Caco-2 (cell line): Measurements from ENCODE around the gene JUP. TPM values are rescaled to one million over a fixed set of nuclear protein-coding genes. Genes with fewer than 3 reads are reported as not detected.

ENCODE experiments used
- Bru-seq: library from RNA; stranded (reverse); fragments of 400-500 nt; gene quantifications from one replicate; lab custom pipeline; 2021; lab: Mats Ljungman, UMichigan
- BruChase-seq, 2 experiments: library from RNA; stranded (reverse); fragments of 400-500 nt; gene quantifications; one replicate each; lab custom pipeline; 2021; lab: Mats Ljungman, UMichigan
- BruUV-seq: library from RNA; stranded (reverse); fragments of 400-500 nt; replicated peaks from 2 replicates; lab custom pipeline; 2021; lab: Mats Ljungman, UMichigan
- CTCF ChIA-PET: fragments of 300-600 bp; sonication (Branson Sonifier 250); formaldehyde crosslinking; loops from one replicate; lab custom pipeline; 2022; ENCODE audit warnings: antibody characterized with exemption; lab: Charles Lee
- POLR2A ChIA-PET: fragments of 300-600 bp; sonication (Branson Sonifier 250); formaldehyde crosslinking; loops from one replicate; lab custom pipeline; 2022; ENCODE audit warnings: antibody characterized with exemption; lab: Charles Lee
- DNase-seq, 2 experiments: peaks; one replicate each; pipeline versions ENCODE4 v3.0.0 to v3.0.0-alpha.2; 2020 to 2022
- H3K27me3 ChIP-seq: replicated peaks from 2 replicates; pipeline ENCODE4 v1.6.0; 2011; ENCODE audit warnings: low read length; ENCODE audit not compliant: control insufficient read depth, insufficient read depth
- H3K36me3 ChIP-seq: 2 replicates; pipeline ENCODE4 v1.5.1; 2011; ENCODE audit warnings: low read length; ENCODE audit not compliant: control insufficient read depth, insufficient read depth
- H3K4me1 ChIP-seq: fragments of 250-450 bp; sonication (Bioruptor Pico); 2 replicates; pipeline ENCODE4 v1.5.1; 2020; ENCODE audit warnings: mild to moderate bottlenecking
- H3K4me3 ChIP-seq: 2 replicates; pipeline ENCODE4 v1.5.1; 2011; ENCODE audit warnings: low read depth, mild to moderate bottlenecking, control low read depth, low read length
- H3K9me3 ChIP-seq: fragments of 250-450 bp; sonication (Bioruptor Pico); 2 replicates; pipeline ENCODE4 v1.5.1; 2020; ENCODE audit warnings: mild to moderate bottlenecking, moderate library complexity
- H3K27ac Mint-ChIP-seq: one replicate; pipeline ENCODE4 v1.8.0; 2022; ENCODE audit warnings: mixed read lengths; ENCODE audit not compliant: unreplicated experiment
- H3K27me3 Mint-ChIP-seq: one replicate; pipeline ENCODE4 v1.8.0; 2022; ENCODE audit warnings: mixed read lengths; ENCODE audit not compliant: insufficient read depth, unreplicated experiment
- H3K36me3 Mint-ChIP-seq: one replicate; pipeline ENCODE4 v1.8.0; 2022; ENCODE audit warnings: mild to moderate bottlenecking, mixed read lengths; ENCODE audit not compliant: insufficient read depth, unreplicated experiment
- H3K4me1 Mint-ChIP-seq: one replicate; pipeline ENCODE4 v1.8.0; 2022; ENCODE audit warnings: low read depth, mixed read lengths; ENCODE audit not compliant: unreplicated experiment
- H3K4me3 Mint-ChIP-seq: one replicate; pipeline ENCODE4 v1.8.0; 2022; ENCODE audit warnings: mild to moderate bottlenecking, moderate library complexity, mixed read lengths; ENCODE audit not compliant: unreplicated experiment
- H3K9me3 Mint-ChIP-seq: one replicate; pipeline ENCODE4 v1.8.0; 2022; ENCODE audit warnings: mixed read lengths; ENCODE audit not compliant: unreplicated experiment
- CTCF ChIP-seq, 2 experiments: fragments of 200-600 bp in 1 of 2; IDR thresholded peaks; 1 replicate in 1 of 2; 2 replicates in 1 of 2; pipeline versions ENCODE4 v1.5.1 to v1.8.0; 2011 to 2022; ENCODE audit warnings: antibody characterized with exemption in 1 of 2, control low read depth in 1 of 2, inconsistent platforms in 1 of 2, low read depth in 1 of 2, low read length in 1 of 2, mild to moderate bottlenecking in 1 of 2, moderate library complexity in 1 of 2; ENCODE audit not compliant: insufficient read depth in 1 of 2, severe bottlenecking in 1 of 2, unreplicated experiment in 1 of 2
- intact Hi-C: fragments of 100-400 bp; cut with micrococcal nuclease; formaldehyde crosslinking; loops from one replicate; pipeline ENCODE4 v1.10.0; 2022; ENCODE audit not compliant: unreplicated experiment
- long read RNA-seq: library from polyadenylated mRNA; stranded (forward); transcript quantifications from one replicate; pipeline ENCODE4 v2.0.0, GENCODE V29; 2022
- total RNA-seq: library from RNA; stranded (reverse); gene quantifications from 2 replicates; pipeline ENCODE4 v1.2.3, GENCODE V29; 2022

Gene JUP
- 392 and 419 TPM in 2 replicates for total RNA-seq
- percentile 90 among the genes with signal in this experiment for Bru-seq, nascent RNA
- percentile 90 among the genes with signal in this experiment for BruChase-seq, experiment 1, labeled RNA remaining after a 2-hour chase
- BruChase-seq, experiment 2, labeled RNA remaining after a 6-hour chase = percentile 97 among the genes with signal in this experiment
- long read RNA-seq, transcript JUP-203 (14 exons, 3,497 nt) = minor isoform, 142 of 578 reads
- long read RNA-seq, transcript JUP-201 (15 exons, 3,200 nt) = major isoform, 165 of 578 reads
- long read RNA-seq, partial matches to known transcripts = 187 of 578 reads
- long read RNA-seq, other reads (novel, unspliced or antisense) = 84 of 578 reads

- peaks cover 4% of the 10 kb centered on the region; the same call in 1 of the 2 replicates for H3K36me3 ChIP-seq
- peaks cover 23% of the 10 kb centered on the region for H3K4me1 ChIP-seq
- Mint-ChIP-seq H3K4me3 (peak within 1 kb of the TSS; percentile 74), H3K27ac (peak within 1 kb of the TSS; percentile 93), H3K9me3 (no peaks in the 10 kb centered on the region), H3K4me1 (peaks cover 35% of the 10 kb centered on the region), H3K27me3 (no peaks in the 10 kb centered on the region), H3K36me3 (peaks cover 61% of the 10 kb centered on the region)
- CTCF ChIA-PET = interaction anchor here (0.6 to 4.4 kb wide), 24 partner anchors 8 to 397 kb away, joined by 3 to 169 read pairs (median 5); partner anchors contain the start of genes ACLY, EIF1, FKBP10 and KLHL11
- POLR2A ChIA-PET = interaction anchor here (0.5 to 3.4 kb wide), 26 partner anchors 8 to 1300 kb away, joined by 3 to 243 read pairs (median 5); partner anchors contain the start of genes ACLY, EIF1, FKBP10 and HAP1
- peak; percentile 40 to 91 for TF ChIP-seq CTCF (IDR thresholded peaks at IDR 0.05; ENCODE audit: insufficient read depth in 1 of 2, low read depth in 1 of 2, low read length in 1 of 2, severe bottlenecking in 1 of 2, unreplicated experiment in 1 of 2)
- intact Hi-C loops = loop anchor here (1.0 kb wide), 4 partner anchors 8 to 26 kb away; no protein-coding TSS in a partner anchor
- no peaks in the 10 kb centered on the region for H3K27me3 ChIP-seq
- H3K9me3 ChIP-seq = no peaks in the 10 kb centered on the region
- DNase-seq = peak; percentile 100
- no TSS peak for BruUV-seq
- H3K4me3 ChIP-seq = peak within 1 kb of the TSS; percentile 82
These were observed at the start of gene JUP for GRCh38 chr17:41786227-41787020. Gene JUP, minus strand, starts transcription at chr17:41786711. Its CDS starts 14,857 bp downstream, at chr17:41771854.

GRCh38 chr17:41835800-41836549 lies 49.5 kb upstream of the JUP start, which contains the start of gene NT5C3B:
Gene NT5C3B, minus strand, starts transcription at chr17:41836232. Its CDS starts 39 bp downstream, at chr17:41836193.
- H3K4me1 Mint-ChIP-seq = peaks cover 8% of the 10 kb centered on the region
- peak within 1 kb of the TSS; percentile 78 for H3K4me3 Mint-ChIP-seq
- ChIA-PET CTCF (interaction anchor here (0.5 to 0.7 kb wide), 2 partner anchors 141 to 151 kb away, joined by 3 to 4 read pairs; no protein-coding TSS in a partner anchor), POLR2A (interaction anchor here (0.7 kb wide), 1 partner anchor 148 kb away, joined by 3 read pairs; no protein-coding TSS in a partner anchor)
- no peaks in the 10 kb centered on the region for H3K27me3 Mint-ChIP-seq
- no peak for TF ChIP-seq CTCF (IDR thresholded peaks at IDR 0.05; ENCODE audit: insufficient read depth in 1 of 2, low read depth in 1 of 2, low read length in 1 of 2, severe bottlenecking in 1 of 2, unreplicated experiment in 1 of 2)
- no peaks in the 10 kb centered on the region for H3K9me3 Mint-ChIP-seq
- intact Hi-C loops = no loop called here
- peak within 1 kb of the TSS; percentile 74 for H3K4me3 ChIP-seq
- H3K27me3 ChIP-seq = no peaks in the 10 kb centered on the region
- no TSS peak for BruUV-seq
- DNase-seq = peak; percentile 71 to 80
- peak within 1 kb of the TSS; percentile 39 for H3K27ac Mint-ChIP-seq
- H3K36me3 Mint-ChIP-seq = peaks cover 20% of the 10 kb centered on the region
- peaks cover 2% of the 10 kb centered on the region for H3K36me3 ChIP-seq
- H3K9me3 ChIP-seq = no peaks in the 10 kb centered on the region
- 0 out of 2 replicates have a peak, but pooled peaks cover 3% of the 10 kb centered on the region for H3K4me1 ChIP-seq
